ENCODE data around the gene CNTNAP2. TPM values are rescaled to one million over a fixed set of nuclear protein-coding genes. Genes with fewer than 3 reads are reported as not detected.

Gene CNTNAP2
- total RNA-seq, 2 experiments from 2014 or later: 0.28 TPM; not detected in 1

- POLR2A ChIA-PET: no interaction called here
- BruUV-seq (replicated peaks): no TSS peak
- Histone ChIP-seq H2AFZ (ENCODE audit: low read length) (no peak overlapping the region), H3K9me3 (ENCODE audit: low read length) (no peaks in the 10 kb centered on the region), H3K27ac (ENCODE audit: low read depth, low read length, poor library complexity, severe bottlenecking) (no peak overlapping the region), H3K9me2 (ENCODE audit: insufficient read depth, low read length) (no peaks in the 10 kb centered on the region), H3K36me3 (ENCODE audit: insufficient read depth, low read length) (no peaks in the 10 kb centered on the region), H3K79me2 (ENCODE audit: insufficient read depth, low read depth, low read length) (no peaks in the 10 kb centered on the region), H4K20me1 (ENCODE audit: insufficient read depth, low read length) (no peaks in the 10 kb centered on the region), H3K4me1 (ENCODE audit: insufficient read depth, low read length, poor library complexity, severe bottlenecking) (no peaks in the 10 kb centered on the region), H3K4me2 (ENCODE audit: low read length) (no peak overlapping the region), H3K4me3 (ENCODE audit: low read depth, low read length, poor library complexity, severe bottlenecking) (no peak overlapping the region)
- TF ChIP-seq CTCF (conservative IDR thresholded peaks at IDR 0.05; ENCODE audit: low read length): no peak
- CTCF ChIA-PET (ENCODE audit: unreplicated experiment): no interaction called here
- intact Hi-C loops (cut with micrococcal nuclease; ENCODE audit: unreplicated experiment): no loop called here
- DNase-seq (ENCODE audit: low spot score): no peak
Observed at GRCh38 chr7:146874722-146875121, 758.1 kb downstream of the CNTNAP2 start.

- H3K79me2 ChIP-seq (ENCODE audit: insufficient read depth, low read depth, low read length): no peaks in the 10 kb centered on the region
- no peak overlapping the region for H3K27ac ChIP-seq (ENCODE audit: low read depth, low read length, poor library complexity, severe bottlenecking)
- no peaks in the 10 kb centered on the region for H4K20me1 ChIP-seq (ENCODE audit: insufficient read depth, low read length)
- TF ChIP-seq CTCF (conservative IDR thresholded peaks at IDR 0.05; ENCODE audit: low read length) (no peak), EZH2phosphoT487 (IDR thresholded peaks at IDR 0.05; ENCODE audit: borderline replicate concordance, low read depth, low read length) (no peak)
- no peaks in the 10 kb centered on the region for H3K9me3 ChIP-seq (ENCODE audit: low read length)
- intact Hi-C loops (cut with micrococcal nuclease; ENCODE audit: unreplicated experiment): no loop called here
- CTCF ChIA-PET (ENCODE audit: unreplicated experiment): no interaction called here
- no peaks in the 10 kb centered on the region for H3K36me3 ChIP-seq (ENCODE audit: insufficient read depth, low read length)
- H2AFZ ChIP-seq (ENCODE audit: low read length): no peak overlapping the region
- no peak overlapping the region for H3K4me2 ChIP-seq (ENCODE audit: low read length)
- DNase-seq (ENCODE audit: low spot score): no peak
- no peaks in the 10 kb centered on the region for H3K4me1 ChIP-seq (ENCODE audit: insufficient read depth, low read length, poor library complexity, severe bottlenecking)
- BruUV-seq (replicated peaks): no TSS peak
- H3K9me2 ChIP-seq (ENCODE audit: insufficient read depth, low read length): no peaks in the 10 kb centered on the region
- no peak overlapping the region for H3K4me3 ChIP-seq (ENCODE audit: low read depth, low read length, poor library complexity, severe bottlenecking)
- POLR2A ChIA-PET: no interaction called here
Observed at GRCh38 chr7:146875237-146875785, 758.7 kb downstream of the CNTNAP2 start.

- H3K36me3 ChIP-seq (ENCODE audit: insufficient read depth, low read length): no peaks in the 10 kb centered on the region
- no peak for DNase-seq (ENCODE audit: low spot score)
- no peaks in the 10 kb centered on the region for H3K9me2 ChIP-seq (ENCODE audit: insufficient read depth, low read length)
- no peak overlapping the region for H3K27ac ChIP-seq (ENCODE audit: low read depth, low read length, poor library complexity, severe bottlenecking)
- CTCF ChIA-PET (ENCODE audit: unreplicated experiment): no interaction called here
- no TSS peak for BruUV-seq (replicated peaks)
- H2AFZ ChIP-seq (ENCODE audit: low read length): no peak overlapping the region
- TF ChIP-seq CTCF (conservative IDR thresholded peaks at IDR 0.05; ENCODE audit: low read length): no peak
- POLR2A ChIA-PET: interaction anchor here (0.7 kb wide), 1 partner anchor 9 kb away, joined by 7 read pairs; no protein-coding TSS in a partner anchor
- intact Hi-C loops (cut with micrococcal nuclease; ENCODE audit: unreplicated experiment): no loop called here
- no peaks in the 10 kb centered on the region for H4K20me1 ChIP-seq (ENCODE audit: insufficient read depth, low read length)
- no peaks in the 10 kb centered on the region for H3K79me2 ChIP-seq (ENCODE audit: insufficient read depth, low read depth, low read length)
- no peaks in the 10 kb centered on the region for H3K9me3 ChIP-seq (ENCODE audit: low read length)
- no peaks in the 10 kb centered on the region for H3K4me1 ChIP-seq (ENCODE audit: insufficient read depth, low read length, poor library complexity, severe bottlenecking)
- H3K4me3 ChIP-seq (ENCODE audit: low read depth, low read length, poor library complexity, severe bottlenecking): no peak overlapping the region
- no peak overlapping the region for H3K4me2 ChIP-seq (ENCODE audit: low read length)
Observed at GRCh38 chr7:146875981-146876380, 759.4 kb downstream of the CNTNAP2 start.
